Measurements from ENCODE around the gene EPN1. TPM values are rescaled to one million over a fixed set of nuclear protein-coding genes. Genes with fewer than 3 reads are reported as not detected.

Gene EPN1
- total and polyA plus RNA-seq, 2 of the 8 experiments (the other 6 are each of a cell fraction or from before 2014, with no cell fraction given): 49.6 to 200 TPM

DNA sequence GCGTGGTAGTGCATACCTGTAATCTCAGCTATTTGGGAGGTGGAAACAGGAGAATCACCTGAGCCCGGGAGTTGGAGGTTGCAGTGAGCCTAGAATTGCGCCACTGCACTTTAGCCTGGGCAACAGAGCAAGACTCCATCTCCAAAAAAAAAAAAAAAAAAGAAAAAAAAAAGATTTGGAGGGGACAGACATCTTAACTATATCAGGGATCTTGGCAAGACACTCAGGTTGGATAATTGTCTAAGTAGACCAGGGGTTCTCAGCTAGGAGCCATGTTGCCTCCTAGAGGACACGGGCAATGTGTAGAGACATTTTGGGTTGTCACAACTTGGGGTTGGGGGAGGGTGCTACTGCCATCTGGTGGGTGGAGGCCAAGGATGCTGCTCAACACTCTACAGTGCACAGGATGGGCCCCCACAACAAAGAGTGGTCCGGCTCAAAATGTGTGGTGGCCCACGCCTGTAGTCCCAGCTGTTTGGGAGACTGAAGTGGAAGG, 36.1 kb upstream of the EPN1 start:
- Histone ChIP-seq H2AFZ (ENCODE audit: low read length) (no peak overlapping the region), H4K5ac (ENCODE audit: insufficient read length, low read depth, low read length) (no peak overlapping the region), H3K4me2 (ENCODE audit: insufficient read depth in 1 of 2, low read depth in 2 of 2, low read length in 2 of 2) (no peak overlapping the region), H4K20me1 (replicated peaks in 1 of 2; ENCODE audit: control insufficient read depth in 1 of 2, insufficient read depth in 2 of 2, low read length in 2 of 2) (peaks cover 3 to 10% of the 10 kb centered on the region in 2 experiments), H3K23me2 (ENCODE audit: low read depth, low read length) (peaks cover 33% of the 10 kb centered on the region), H3K56ac (replicated peaks; ENCODE audit: insufficient read length, low read depth, low read length) (no peak overlapping the region), H2BK12ac (ENCODE audit: low read depth, low read length) (no peak overlapping the region), H3K36me3 (ENCODE audit: control insufficient read depth in 2 of 4, insufficient read depth in 4 of 4, low read length in 3 of 4) (no peaks in the 10 kb centered on the region), H2BK15ac (ENCODE audit: low read length) (no peak overlapping the region), H3K9ac (replicated peaks in 1 of 4; ENCODE audit: extremely low read depth in 1 of 4, low read depth in 3 of 4, low read length in 3 of 4) (no peak overlapping the region), H3K4me1 (replicated peaks in 1 of 4; ENCODE audit: control insufficient read depth in 3 of 4, insufficient read depth in 4 of 4, low read length in 3 of 4) (peaks cover 6 to 15% (median 10%) of the 10 kb centered on the region in 4 experiments), H3K27me3 (replicated peaks in 1 of 4; ENCODE audit: control insufficient read depth in 3 of 4, extremely low read depth in 1 of 4, insufficient read depth in 3 of 4, low read length in 3 of 4) (no peaks in the 10 kb centered on the region), H3K27ac (ENCODE audit: low read depth, low read length) (no peak overlapping the region), H3K9me3 (ENCODE audit: insufficient read depth in 2 of 2, low read depth in 1 of 2, low read length in 1 of 2) (no peaks in the 10 kb centered on the region; a peak in 1 of 4 replicates), H4K8ac (ENCODE audit: extremely low read depth, insufficient read depth, low read length) (no peak overlapping the region), H3K4me3 (ENCODE audit: extremely low read depth in 1 of 4, insufficient read depth in 2 of 4, low read depth in 3 of 4, low read length in 4 of 4) (no peak overlapping the region), H2BK20ac (ENCODE audit: low read length) (no peak overlapping the region), H3K18ac (ENCODE audit: extremely low read depth, low read length) (no peak overlapping the region), H3K79me2 (ENCODE audit: control insufficient read depth in 1 of 2, insufficient read depth in 2 of 2, low read length in 2 of 2) (peaks cover 6 to 27% of the 10 kb centered on the region in 2 experiments; a peak in 3 of 4 replicates), H3K23ac (ENCODE audit: insufficient read length) (no peak overlapping the region), H2AK5ac (ENCODE audit: low read depth, low read length) (no peak overlapping the region), H3K14ac (ENCODE audit: insufficient read length) (no peak overlapping the region), H3K79me1 (ENCODE audit: low read depth, low read length) (peaks cover 15% of the 10 kb centered on the region), H4K91ac (replicated peaks; ENCODE audit: insufficient read length, low read length) (no peak overlapping the region), H3K4ac (replicated peaks; ENCODE audit: insufficient read length, low read depth, low read length) (no peak overlapping the region), H2BK120ac (replicated peaks; ENCODE audit: low read depth, low read length) (no peak overlapping the region), H2BK5ac (ENCODE audit: low read depth, low read length) (no peak overlapping the region)
- WGBS, 2 experiments (ENCODE audit: extremely low coverage in 1 of 2, insufficient coverage in 1 of 2, insufficient read length in 1 of 2, insufficient replicate concordance in 2 of 2, low coverage in 1 of 2, low lambda C conversion rate in 2 of 2, missing lambda C conversion rate in 1 of 2): 87% methylated on average over 6 of the region's 6 CpGs; no CpG with 5 or more reads in 1 of the 2 experiments
- DNase-seq (ENCODE audit: low read depth in 1 of 2, low spot score in 2 of 2): peak in 1 of 2 experiments; percentile 72
- FAIRE-seq: no peak
- ChIA-PET CTCF (ENCODE audit: partially characterized antibody) (interaction anchor here (0.6 to 3.8 kb wide), 18 partner anchors 8 to 1165 kb away, joined by 3 to 30 read pairs (median 4); partner anchors contain the start of genes CCDC106 and ZNF865), POLR2A (ENCODE audit: partially characterized antibody) (interaction anchor here (0.6 to 2.2 kb wide), 4 partner anchors 8 to 51 kb away, joined by 3 to 7 read pairs (median 4); partner anchors contain the start of gene CCDC106)
- TF ChIP-seq POU5F1 (IDR thresholded peaks at IDR 0.05; ENCODE audit: low read depth, low read length): no peak
- TF ChIP-seq EGR1 (IDR thresholded peaks at IDR 0.05; ENCODE audit: borderline replicate concordance, low read depth, low read length): 0 out of 2 replicates have a peak, but pooled peaks have one; percentile 61
- no peak for TF ChIP-seq SAP30 (IDR thresholded peaks at IDR 0.05; ENCODE audit: insufficient read depth, insufficient replicate concordance, low read length)
- TF ChIP-seq CREB1 (IDR thresholded peaks at IDR 0.05): peak; percentile 39
- peak; percentile 53; the same call in 1 of the 2 replicates for TF ChIP-seq TAF1 (IDR thresholded peaks at IDR 0.05; ENCODE audit: low read depth, low read length)
- TF ChIP-seq TBP (IDR thresholded peaks at IDR 0.05; ENCODE audit: low read depth, low read length): 0 out of 2 replicates have a peak, but pooled peaks have one; percentile 29
- TF ChIP-seq, protein P1, sequence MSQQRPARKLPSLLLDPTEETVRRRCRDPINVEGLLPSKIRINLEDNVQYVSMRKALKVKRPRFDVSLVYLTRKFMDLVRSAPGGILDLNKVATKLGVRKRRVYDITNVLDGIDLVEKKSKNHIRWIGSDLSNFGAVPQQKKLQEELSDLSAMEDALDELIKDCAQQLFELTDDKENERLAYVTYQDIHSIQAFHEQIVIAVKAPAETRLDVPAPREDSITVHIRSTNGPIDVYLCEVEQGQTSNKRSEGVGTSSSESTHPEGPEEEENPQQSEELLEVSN (IDR thresholded peaks at IDR 0.05): no peak
- TF ChIP-seq, protein P2, sequence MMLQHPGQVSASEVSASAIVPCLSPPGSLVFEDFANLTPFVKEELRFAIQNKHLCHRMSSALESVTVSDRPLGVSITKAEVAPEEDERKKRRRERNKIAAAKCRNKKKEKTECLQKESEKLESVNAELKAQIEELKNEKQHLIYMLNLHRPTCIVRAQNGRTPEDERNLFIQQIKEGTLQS (IDR thresholded peaks at IDR 0.05; ENCODE audit: insufficient read depth, low read depth, low read length): no peak
- TF ChIP-seq NANOG (IDR thresholded peaks at IDR 0.05; ENCODE audit: insufficient read depth, low read depth, low read length, poor library complexity, severe bottlenecking): no peak
- TF ChIP-seq, protein P3, sequence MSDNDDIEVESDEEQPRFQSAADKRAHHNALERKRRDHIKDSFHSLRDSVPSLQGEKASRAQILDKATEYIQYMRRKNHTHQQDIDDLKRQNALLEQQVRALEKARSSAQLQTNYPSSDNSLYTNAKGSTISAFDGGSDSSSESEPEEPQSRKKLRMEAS (IDR thresholded peaks at IDR 0.05): 0 out of 2 replicates have a peak, but pooled peaks have one; percentile 17
- no peak for TF ChIP-seq TAF7 (optimal IDR thresholded peaks at IDR 0.05; ENCODE audit: borderline replicate concordance, low read depth, low read length)
- no peak for TF ChIP-seq SP4 (IDR thresholded peaks at IDR 0.05; ENCODE audit: low read length)

Measured in H1 (cell line).